ENCODE measurements around the gene CTSE.
A peak's percentile ranks its signal among the peaks of the same experiment; 100 is the strongest.

Gene CTSE

GRCh38 chr1:205989786-205990185 lies 33.9 kb downstream of the CTSE start:
- DNase-seq: no peak

- DNase-seq: no peak
Measured at GRCh38 chr1:205988585-205988995, 35.1 kb downstream of the CTSE start.

- no peak for DNase-seq
Measured at GRCh38 chr1:205986861-205987260, 36.8 kb downstream of the CTSE start.

GRCh38 chr1:205986292-205986691 lies 37.4 kb downstream of the CTSE start:
- DNase-seq: no peak

- no peak for DNase-seq
Measured at GRCh38 chr1:205985330-205986005, 38.2 kb downstream of the CTSE start.

- DNase-seq: no peak
Measured at GRCh38 chr1:205983925-205984725, 39.6 kb downstream of the CTSE start.

- DNase-seq: no peak
Measured at GRCh38 chr1:205981257-205981656, 42.4 kb downstream of the CTSE start.

GRCh38 chr1:205980237-205980870 lies 43.3 kb downstream of the CTSE start:
- DNase-seq: no peak

GRCh38 chr1:205979301-205979700 lies 44.4 kb downstream of the CTSE start:
- DNase-seq: no peak

- DNase-seq: no peak
Measured at GRCh38 chr1:205978676-205979075, 45.0 kb downstream of the CTSE start.

- DNase-seq: peak; percentile 71
Measured at GRCh38 chr1:205977402-205978014, 46.2 kb downstream of the CTSE start.

GRCh38 chr1:205976708-205977401 lies 46.8 kb downstream of the CTSE start:
- DNase-seq: no peak

GRCh38 chr1:205976036-205976435 lies 47.7 kb downstream of the CTSE start:
- no peak for DNase-seq

- DNase-seq: no peak
Measured at GRCh38 chr1:205975387-205975998, 48.2 kb downstream of the CTSE start.

- no peak for DNase-seq
Measured at GRCh38 chr1:205974712-205975111, 49.0 kb downstream of the CTSE start.

GRCh38 chr1:205973377-205974232 lies 50.1 kb downstream of the CTSE start:
- DNase-seq: no peak

- DNase-seq: no peak
Measured at GRCh38 chr1:205972491-205973168, 51.1 kb downstream of the CTSE start.

GRCh38 chr1:205972081-205972480 lies 51.6 kb downstream of the CTSE start:
- DNase-seq: no peak

GRCh38 chr1:205971082-205971481 lies 52.6 kb downstream of the CTSE start:
- DNase-seq: no peak

- DNase-seq: no peak
Measured at GRCh38 chr1:205970486-205970885, 53.2 kb downstream of the CTSE start.

- DNase-seq: no peak
Measured at GRCh38 chr1:205969229-205969628, 54.5 kb downstream of the CTSE start.

All from effector CD4-positive, alpha-beta T cell (primary cell).